Heart right ventricle (tissue), 16 donors: ENCODE data around the gene KIF5C. TPM values are rescaled to one million over a fixed set of nuclear protein-coding genes. Genes with fewer than 3 reads are reported as not detected.

Experiments
- ATAC-seq, 8 donors: fragments of 200-7000 bp; cut with Tn5 transposase; one replicate each; pipeline ENCODE4 v1.9.1; 2020; ENCODE audit warnings: mild to moderate bottlenecking in 8 of 8, moderate library complexity in 8 of 8, moderate number of reproducible peaks in 1 of 8
- DNase-seq, 2 donors: peaks; one replicate each; pipeline ENCODE4 v3.0.0-alpha.2; 2020
- H3K27ac ChIP-seq, 10 donors: fragments of 200-600 bp; sonication (generic) in 2 of 10; one replicate each; pipeline versions ENCODE4 v1.5.0 to v1.8.0; 2020 to 2022; ENCODE audit warnings: mild to moderate bottlenecking in 3 of 10
- H3K27me3 ChIP-seq, 7 donors: fragments of 200-600 bp; one replicate each; pipeline ENCODE4 v1.8.0; 2021 to 2022; ENCODE audit warnings: mild to moderate bottlenecking in 2 of 7
- H3K36me3 ChIP-seq, 9 donors: fragments of 200-600 bp; sonication (generic) in 1 of 9; one replicate each; pipeline versions ENCODE4 v1.5.0 to v1.8.0; 2020 to 2022; ENCODE audit warnings: mild to moderate bottlenecking in 2 of 9
- H3K4me1 ChIP-seq, 9 donors: fragments of 200-600 bp; sonication (generic) in 1 of 9; one replicate each; pipeline versions ENCODE4 v1.5.0 to v1.8.0; 2020 to 2022; ENCODE audit warnings: mild to moderate bottlenecking in 4 of 9
- H3K4me3 ChIP-seq, 10 donors: fragments of 200-600 bp; sonication (generic) in 2 of 10; one replicate each; pipeline versions ENCODE4 v1.5.0 to v1.8.0; 2020 to 2022; ENCODE audit warnings: mild to moderate bottlenecking in 7 of 10, moderate library complexity in 2 of 10
- H3K9me3 ChIP-seq, 11 donors: fragments of 200-600 bp in 10 of 11; sonication (generic) in 2 of 11; one replicate each; pipeline versions ENCODE4 v1.5.0 to v1.8.0; 2013 to 2022; ENCODE audit warnings: mild to moderate bottlenecking in 2 of 11, control low read depth in 1 of 11, moderate library complexity in 1 of 11
- CTCF ChIP-seq, 9 donors: fragments of 200-600 bp; sonication (generic) in 2 of 9; IDR thresholded peaks; one replicate each; pipeline versions ENCODE4 v1.5.0 to v1.8.0; 2021 to 2022; ENCODE audit warnings: antibody characterized with exemption in 9 of 9, mild to moderate bottlenecking in 5 of 9, moderate library complexity in 1 of 9
- WGBS, 2 donors: extraction: QIAGEN DNeasy Blood & Tissue Kit; methylation state at CpG; one replicate each; pipeline ENCODE4 v1.1.7; 2013; ENCODE audit warnings: inconsistent platforms in 1 of 2; 5-methylcytosine and 5-hydroxymethylcytosine counted together
- intact Hi-C, 10 donors: fragments of 100-400 bp; cut with DNase I; formaldehyde crosslinking; loops; one replicate each; pipeline versions ENCODE4 v1.11.1 to v1.14.2; 2022
- polyA plus RNA-seq, 2 donors: library from polyadenylated mRNA; stranded (reverse); fragments of 200-250 nt; gene quantifications; one replicate each; pipeline ENCODE4 v1.2.3, GENCODE V29; 2013
- total RNA-seq, 10 donors: library from RNA; stranded (reverse); fragmentation: NEBNext Ultra II Directional in 3 of 10; extraction: Animal tissue kit (Norgen Biotek cat#: 25700) in 3 of 10; gene quantifications; one replicate each; pipeline versions ENCODE4 v1.2.1 to v1.2.4, GENCODE V29; 2021 to 2023
- donor health status: Arrhythmogenic right ventricular cardiomyopathy.
- donor health status: ischemic (EF 13 %, LVEDD 7.1; RV severe dilation, severe dysfunction).
- donor health status: healthy with polysubstance abuse.
- donor health status: DM: no; HTN: yes; CAD: no.
- donor health status: DM: no; HTN: no; CAD: no.
- donor health status: ischemic (EF 25% LVEDD 6.9; RV normal size, moderate dysfunction).
- donor health status: ischemic (EF 25% LVEDD 5.7; RV mildly dilated, moderate dysfunction).
- donor health status: healthy.
- donor health status: DM: yes; HTN: yes; CAD: no.
- donor health status: Ischemic cardiomyopathy.
- donor health status: ischemic (EF 35%, LVEDD 5.7; RV mildly dilated, moderate dysfunction).
- donor health status: nonischemic (EF 11% LVEDD 7.7; RV severe dilation, severe dysfunction).
- donor health status: DM: yes; HTN: yes; CAD: no.
- donor health status: PGD.
- donor health status: ischemic (EF 29% LVEDD 5.4; RV normal size, mild dysfunction).
- donor health status: nonischemic (EF 23%, LVEDD 6.1; RV moderate dilation, normal function).

The KIF5C gene
- total and polyA plus RNA-seq, 12 donors: 0.21 to 0.94 (median 0.42) TPM

DNA sequence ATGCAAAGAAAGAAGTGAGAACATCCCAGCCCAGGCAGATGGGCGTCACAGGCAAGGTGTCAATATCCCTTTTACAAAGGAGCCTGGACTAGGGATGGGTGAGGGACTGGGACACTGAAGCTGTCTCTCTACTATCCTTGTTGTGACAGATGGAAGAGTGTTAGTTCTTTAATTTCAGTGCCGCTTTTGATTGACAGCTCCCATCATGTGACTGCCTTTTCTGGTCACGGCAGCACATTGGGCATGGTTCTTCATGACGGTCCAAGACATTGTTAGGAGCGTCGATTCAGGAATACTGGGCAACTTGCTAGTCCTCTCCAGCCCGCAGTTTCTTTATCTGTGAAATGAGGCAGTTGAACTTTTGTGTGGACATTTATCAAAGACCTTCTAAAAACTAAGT, 42.4 kb upstream of the KIF5C start:
- Histone ChIP-seq H3K27ac (no peak overlapping the region), H3K4me3 (no peak overlapping the region), H3K9me3 (peaks cover 0 to 5% (median 0%) of the 10 kb centered on the region in 11 donors), H3K36me3 (no peaks in the 10 kb centered on the region), H3K27me3 (peaks cover 0 to 8% (median 0%) of the 10 kb centered on the region in 7 donors), H3K4me1 (no peaks in the 10 kb centered on the region)
- intact Hi-C loops: no loop called here
- no peak for TF ChIP-seq CTCF (IDR thresholded peaks at IDR 0.05)
- WGBS, 2 donors: 86 to 88% methylated on average over 7 of the region's 7 CpGs
- DNase-seq: no peak
- no peak for ATAC-seq

- Histone ChIP-seq H3K9me3 (peaks cover 0 to 36% (median 0%) of the 10 kb centered on the region in 11 donors), H3K36me3 (no peaks in the 10 kb centered on the region), H3K4me1 (no peaks in the 10 kb centered on the region), H3K27me3 (no peaks in the 10 kb centered on the region), H3K4me3 (no peak overlapping the region), H3K27ac (no peak overlapping the region)
- intact Hi-C loops: no loop called here
- no peak for TF ChIP-seq CTCF (IDR thresholded peaks at IDR 0.05)
- WGBS, 2 donors: 82 to 84% methylated on average over 4 of the region's 4 CpGs
- DNase-seq (no peak), ATAC-seq (no peak)
Measured at GRCh38 chr2:148842050-148842449, 33.0 kb upstream of the KIF5C start.

DNA sequence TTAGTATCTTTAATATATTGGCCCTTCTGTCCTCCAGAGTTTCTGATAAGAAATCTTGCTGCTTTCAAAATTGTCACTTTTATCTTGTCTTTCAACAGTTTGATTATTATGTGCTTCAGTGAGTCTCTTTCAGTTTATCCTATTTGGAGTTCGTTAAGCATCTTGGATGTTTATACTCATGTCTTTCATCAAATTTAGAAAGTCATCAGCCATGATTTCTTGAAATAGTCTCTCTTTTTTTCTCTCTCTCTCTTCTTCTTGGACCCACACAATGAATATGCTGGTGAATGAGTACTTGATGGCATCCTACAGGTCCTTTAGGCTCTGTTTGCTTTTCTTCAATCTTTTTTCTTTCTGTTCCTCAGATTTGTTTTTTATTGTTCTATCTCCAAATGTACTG, 26.9 kb upstream of the KIF5C start:
- Histone ChIP-seq H3K27me3 (no peaks in the 10 kb centered on the region), H3K27ac (no peak overlapping the region), H3K4me3 (no peak overlapping the region), H3K36me3 (no peaks in the 10 kb centered on the region), H3K4me1 (no peaks in the 10 kb centered on the region), H3K9me3 (peaks cover 0 to 37% (median 9%) of the 10 kb centered on the region in 11 donors)
- ATAC-seq (no peak), DNase-seq (no peak)
- intact Hi-C loops: no loop called here
- 69 to 79% methylated on average over 1 of the region's 1 CpG for WGBS, 2 donors
- TF ChIP-seq CTCF (IDR thresholded peaks at IDR 0.05): no peak

- Histone ChIP-seq H3K27ac (no peak overlapping the region), H3K27me3 (peaks cover 0 to 10% (median 0%) of the 10 kb centered on the region in 7 donors), H3K4me3 (no peak overlapping the region), H3K36me3 (no peaks in the 10 kb centered on the region), H3K9me3 (peaks cover 0 to 10% (median 3%) of the 10 kb centered on the region in 11 donors), H3K4me1 (no peaks in the 10 kb centered on the region)
- ATAC-seq (no peak), DNase-seq (no peak)
- intact Hi-C loops: no loop called here
- TF ChIP-seq CTCF (IDR thresholded peaks at IDR 0.05): no peak
- WGBS, 2 donors: 70 to 84% methylated on average over 2 of the region's 2 CpGs
Measured at GRCh38 chr2:148853458-148853857, 21.6 kb upstream of the KIF5C start.
